NCI-H2029 treated with DMSO at 0.1 percent for 48 hours (cell line): ENCODE measurements around the gene CCNG2.
A peak's percentile ranks its signal among the peaks of the same experiment; 100 is the strongest.
"Not testable (repeated sequence)": the region's sequence is repeated elsewhere in the genome, so short reads cannot be mapped to it uniquely, and the experiment has no call there.

Experiments used
- DNase-seq: peaks from one replicate; lab custom pipeline; 2025; lab: John Stamatoyannopoulos, UW

The CCNG2 gene, protein sequence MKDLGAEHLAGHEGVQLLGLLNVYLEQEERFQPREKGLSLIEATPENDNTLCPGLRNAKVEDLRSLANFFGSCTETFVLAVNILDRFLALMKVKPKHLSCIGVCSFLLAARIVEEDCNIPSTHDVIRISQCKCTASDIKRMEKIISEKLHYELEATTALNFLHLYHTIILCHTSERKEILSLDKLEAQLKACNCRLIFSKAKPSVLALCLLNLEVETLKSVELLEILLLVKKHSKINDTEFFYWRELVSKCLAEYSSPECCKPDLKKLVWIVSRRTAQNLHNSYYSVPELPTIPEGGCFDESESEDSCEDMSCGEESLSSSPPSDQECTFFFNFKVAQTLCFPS

GRCh38 chr4:77156912-77157858 is at the start of gene CCNG2:
Gene CCNG2 (plus strand): TSS chr4:77157207. CDS start chr4:77158533, 1,326 bp downstream.
- peak; percentile 92 for DNase-seq

DNA sequence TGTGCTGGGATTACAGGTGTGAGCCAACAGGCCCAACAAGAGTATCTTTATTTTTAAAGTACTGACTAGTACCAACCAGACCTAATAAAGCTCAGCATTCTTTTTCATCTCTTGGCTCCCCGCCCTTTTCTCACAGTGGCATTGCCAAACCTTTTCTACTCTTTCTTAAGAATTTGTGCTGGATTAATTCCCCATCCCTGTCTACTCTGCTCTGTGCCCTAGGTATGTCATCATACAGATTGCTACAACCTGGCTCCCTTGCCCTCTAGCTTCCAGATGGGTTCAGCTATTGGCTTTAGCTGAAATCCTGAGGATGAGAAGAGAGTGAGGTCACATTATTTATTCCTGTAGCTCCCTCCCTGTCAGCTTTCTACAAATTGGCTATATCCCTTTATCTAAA is 46.3 kb upstream of the CCNG2 start:
- DNase-seq, result no peak

DNA sequence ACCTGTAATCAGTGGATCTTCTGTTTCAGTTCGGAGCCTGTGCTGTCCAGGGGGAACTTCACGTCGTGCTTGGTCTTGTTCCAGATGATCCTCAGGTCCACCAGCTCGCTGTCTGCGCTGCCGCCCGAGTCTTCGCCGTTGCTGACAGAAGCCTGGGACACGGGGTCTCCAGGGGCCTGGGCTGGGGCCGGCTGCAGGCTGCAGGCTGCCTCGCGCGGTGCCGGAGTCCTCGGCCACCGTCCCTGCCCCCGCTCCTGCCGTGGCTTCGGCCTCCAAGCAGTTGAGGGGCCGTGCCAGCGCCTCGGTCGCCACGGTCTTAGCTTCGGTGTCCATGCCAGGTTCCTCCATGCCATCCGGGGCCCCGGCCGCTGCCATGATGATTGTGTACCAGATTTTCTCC is 43.9 kb upstream of the CCNG2 start:
- no peak for DNase-seq

DNA sequence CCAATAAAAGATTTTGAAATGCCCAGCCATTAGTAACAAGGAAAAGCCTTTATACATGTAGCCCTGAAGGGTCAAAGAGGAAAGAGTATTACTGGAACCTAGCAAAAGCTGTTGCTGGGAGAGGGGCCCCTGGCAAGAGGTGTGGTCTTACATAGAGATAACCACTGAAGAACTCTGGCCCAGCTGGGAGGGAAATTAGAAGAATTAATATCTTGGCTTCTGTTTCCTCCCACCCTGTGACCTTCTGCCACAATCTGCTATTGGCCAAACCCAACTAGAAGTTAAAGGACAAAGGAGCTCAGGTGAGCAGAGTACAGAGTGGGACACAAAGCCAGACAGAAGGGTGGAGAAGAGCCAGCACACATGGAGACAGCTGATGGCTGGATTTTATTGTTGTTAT is 39.3 kb upstream of the CCNG2 start:
- DNase-seq, result no peak

DNA sequence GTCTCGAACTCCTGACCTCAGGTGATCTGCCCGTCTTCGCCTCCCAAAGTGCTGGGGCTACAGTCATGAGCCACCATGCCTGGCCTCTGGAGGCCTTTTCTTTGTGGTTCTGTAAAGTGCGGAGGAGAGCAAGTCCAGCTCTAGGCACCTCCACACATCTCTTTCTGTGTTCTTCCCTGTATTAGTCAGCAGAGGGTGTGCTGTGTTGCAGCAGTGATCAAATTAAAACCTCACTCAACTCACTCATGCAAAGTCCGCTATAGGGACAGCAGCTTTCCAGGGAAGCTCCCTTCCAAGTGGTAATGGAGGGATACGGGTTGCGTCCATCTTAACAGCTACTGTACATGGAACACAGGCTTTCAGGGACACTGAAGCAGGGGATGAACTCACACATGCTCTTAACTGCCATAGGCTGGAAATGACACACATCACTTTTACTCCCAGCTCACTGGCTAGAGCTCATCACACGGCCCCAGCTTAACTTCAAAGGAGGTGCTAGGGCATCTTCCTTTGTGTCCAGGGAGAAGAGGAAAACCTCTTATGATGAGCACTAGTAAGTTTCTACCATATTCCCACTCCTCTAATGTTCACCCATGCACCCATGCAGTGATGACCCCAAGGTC is 36.0 kb upstream of the CCNG2 start:
- no peak for DNase-seq

- no peak for DNase-seq
These were observed 35.2 kb upstream of the CCNG2 start for GRCh38 chr4:77121736-77122240.

- no peak for DNase-seq
These were observed 34.4 kb upstream of the CCNG2 start for GRCh38 chr4:77122656-77123055.

DNA sequence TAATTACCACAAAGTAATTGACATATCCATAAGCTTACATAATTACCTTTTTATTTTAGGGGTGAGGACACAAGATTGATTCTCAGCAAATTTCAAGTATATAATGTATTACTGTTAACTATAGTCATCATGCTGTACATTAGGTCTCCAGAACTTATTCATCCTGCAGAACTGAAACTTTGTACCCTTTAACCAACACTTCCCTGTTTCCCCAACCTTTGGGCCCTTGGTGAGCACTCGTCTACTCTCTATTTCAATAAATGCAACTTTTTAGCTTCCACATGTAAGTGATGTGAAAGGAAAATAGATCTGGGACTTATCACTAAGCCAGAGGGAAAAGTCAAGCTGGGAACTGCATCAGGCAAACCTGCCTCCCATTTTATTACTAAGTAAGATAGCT is 33.6 kb upstream of the CCNG2 start:
- no peak for DNase-seq

DNA sequence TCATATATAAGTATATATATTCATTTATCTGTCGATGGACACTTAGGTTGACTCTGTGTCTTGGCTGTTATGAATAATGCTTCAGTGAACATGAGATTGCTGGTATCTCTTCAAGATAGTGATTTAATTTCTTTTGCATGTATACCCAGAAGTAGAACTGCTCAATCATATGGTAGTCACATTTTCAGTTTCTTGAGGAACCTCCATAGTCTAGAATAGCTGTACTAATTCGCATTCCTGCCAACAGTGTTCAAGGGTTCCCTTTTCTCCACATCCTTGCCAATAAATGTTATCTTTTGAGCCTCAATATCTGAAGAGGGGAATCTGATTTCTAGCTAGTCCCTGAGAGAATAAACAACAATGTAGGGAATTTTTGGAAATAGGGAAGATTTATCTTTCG is 32.4 kb upstream of the CCNG2 start:
- no peak for DNase-seq

- DNase-seq, result no peak
These were observed 31.0 kb upstream of the CCNG2 start for GRCh38 chr4:77125961-77126360.

GRCh38 chr4:77126809-77127208 is 30.2 kb upstream of the CCNG2 start:
- no peak for DNase-seq

- no peak for DNase-seq
These were observed 29.8 kb upstream of the CCNG2 start for GRCh38 chr4:77127215-77127614.

GRCh38 chr4:77127837-77128621 is 29.0 kb upstream of the CCNG2 start:
- no peak for DNase-seq

GRCh38 chr4:77132652-77133312 is 24.2 kb upstream of the CCNG2 start:
- DNase-seq, result no peak

DNA sequence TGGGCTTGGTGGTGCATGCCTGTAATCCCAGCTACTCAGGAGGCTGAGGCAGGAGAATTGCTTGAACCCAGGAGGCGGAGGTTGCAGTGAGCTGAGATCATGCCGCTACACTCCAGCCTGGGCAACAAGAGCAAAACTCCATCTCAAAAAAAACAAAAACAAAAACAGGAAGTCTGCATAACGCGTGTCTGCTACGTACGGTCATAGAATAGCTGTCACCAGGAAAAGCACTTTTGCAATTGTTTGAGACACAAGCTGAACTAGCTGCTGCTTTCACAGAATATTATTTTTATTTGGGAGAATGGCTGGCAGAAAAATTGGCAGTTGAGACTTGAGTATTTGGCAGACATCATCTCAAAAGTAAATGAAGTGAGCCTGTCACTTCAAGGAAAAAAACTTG is 19.6 kb upstream of the CCNG2 start:
- DNase-seq, result not testable (repeated sequence)

- DNase-seq, result no peak
These were observed 14.9 kb upstream of the CCNG2 start for GRCh38 chr4:77141964-77142645.

GRCh38 chr4:77142646-77143028 is 14.4 kb upstream of the CCNG2 start:
- DNase-seq, result no peak

DNA sequence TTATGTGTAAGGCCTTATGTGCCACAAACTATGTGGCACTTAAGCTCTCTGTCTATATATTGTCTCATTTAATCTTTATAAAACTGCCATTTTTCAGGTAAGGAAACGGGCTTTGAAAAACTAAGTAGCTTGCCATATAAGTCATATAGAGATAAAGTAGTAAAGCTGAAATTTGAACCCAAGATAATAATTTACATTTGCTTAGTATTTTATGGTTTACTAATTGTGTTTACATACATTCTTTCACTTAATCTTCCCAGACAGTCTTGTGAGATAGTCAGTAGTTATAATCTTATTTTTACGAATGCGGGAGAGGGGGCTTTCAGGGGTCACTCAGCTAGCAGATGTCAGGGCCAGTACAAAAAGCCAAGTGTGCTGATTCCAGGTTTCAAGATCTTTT is 13.9 kb upstream of the CCNG2 start:
- DNase-seq, result no peak

- no peak for DNase-seq
These were observed 11.2 kb upstream of the CCNG2 start for GRCh38 chr4:77145842-77146185.

DNA sequence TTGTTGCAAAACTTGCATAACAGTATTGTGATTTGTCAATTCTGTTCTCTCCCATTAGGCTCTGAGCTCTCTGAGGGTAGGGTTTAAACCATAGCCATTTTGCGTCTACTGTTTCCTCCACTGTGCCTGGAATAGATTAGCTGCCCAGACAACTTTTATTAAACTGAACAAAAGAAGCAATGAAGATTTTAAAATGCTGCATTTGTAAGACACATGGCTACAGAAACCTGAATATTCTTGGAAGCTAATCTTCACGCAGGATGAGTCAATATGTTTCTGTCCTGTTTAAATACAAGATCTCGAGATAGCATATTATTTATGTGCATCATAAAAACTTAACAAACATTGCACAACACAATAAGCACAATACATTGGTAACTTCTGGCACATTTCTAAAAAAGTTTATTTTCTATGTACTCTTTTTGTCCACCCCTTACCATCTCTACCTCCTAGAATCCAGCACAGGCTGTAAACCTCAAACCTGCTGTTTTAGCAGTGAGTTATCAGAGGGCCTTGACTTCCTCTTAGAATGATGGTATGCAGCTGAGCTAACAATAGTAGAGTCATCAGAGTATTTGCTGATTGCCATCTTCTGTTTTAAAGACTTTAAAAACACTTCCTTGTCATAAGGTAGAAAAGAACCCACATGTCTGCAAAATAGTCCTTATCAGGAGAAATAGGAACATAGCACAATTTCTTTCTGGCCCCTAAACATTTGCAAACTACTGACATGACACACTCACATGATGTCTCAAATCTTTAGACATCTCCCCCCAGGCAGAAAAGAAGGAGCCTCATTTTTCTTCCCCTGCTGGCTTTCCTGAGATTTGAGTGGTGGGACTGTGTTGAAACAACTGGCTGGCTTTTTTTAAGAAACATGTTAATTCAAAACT is 10.6 kb upstream of the CCNG2 start:
- DNase-seq, result no peak
